Activated CD4-positive, CD25-positive, alpha-beta regulatory T cell treated with anti-CD3 and anti-CD28 coated beads, Interleukin-2, amount 50 U/mL, for 72 hours (primary cell): ENCODE data around the gene DRG1.
"Not testable (repeated sequence)": the region's sequence is repeated elsewhere in the genome, so short reads cannot be mapped to it uniquely, and the experiment has no call there.

Experiments
- DNase-seq: peaks from one replicate; pipeline ENCODE4 v3.0.0; 2021

The DRG1 gene

DNA sequence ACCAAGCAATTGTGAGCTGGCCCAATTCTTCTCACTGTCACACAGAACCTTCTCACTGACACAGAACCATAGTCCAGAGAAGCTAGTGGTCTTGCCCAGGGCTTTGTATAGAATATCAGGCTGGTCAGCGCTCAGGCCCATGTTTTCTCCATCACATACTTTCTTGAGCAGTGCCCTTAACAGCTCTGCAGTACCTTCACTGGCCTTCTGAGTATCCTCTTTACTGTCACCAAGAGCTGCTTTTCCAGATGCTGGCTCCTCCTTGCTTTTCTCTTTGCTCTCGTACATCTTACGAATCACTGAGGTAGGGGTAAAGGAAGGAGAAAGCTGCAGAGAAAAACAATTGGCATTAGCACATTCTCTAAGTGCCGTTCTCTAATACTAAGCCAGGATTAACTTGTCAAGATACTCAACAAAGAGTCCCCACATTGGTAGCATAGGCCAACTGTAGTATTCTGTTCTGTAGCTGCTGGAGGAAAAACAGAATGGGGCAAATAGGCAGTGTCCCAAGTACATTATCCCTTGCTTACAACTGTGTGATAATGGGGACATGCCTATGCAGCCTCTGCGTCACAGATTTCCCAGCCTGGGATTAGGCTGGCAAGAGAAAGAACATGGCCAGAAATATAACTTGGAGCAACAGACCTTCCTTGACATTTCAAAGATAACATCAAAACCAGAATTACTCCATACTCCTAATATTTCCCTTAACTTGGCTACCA lies 43.5 kb downstream of the DRG1 start:
- DNase-seq: no peak

DNA sequence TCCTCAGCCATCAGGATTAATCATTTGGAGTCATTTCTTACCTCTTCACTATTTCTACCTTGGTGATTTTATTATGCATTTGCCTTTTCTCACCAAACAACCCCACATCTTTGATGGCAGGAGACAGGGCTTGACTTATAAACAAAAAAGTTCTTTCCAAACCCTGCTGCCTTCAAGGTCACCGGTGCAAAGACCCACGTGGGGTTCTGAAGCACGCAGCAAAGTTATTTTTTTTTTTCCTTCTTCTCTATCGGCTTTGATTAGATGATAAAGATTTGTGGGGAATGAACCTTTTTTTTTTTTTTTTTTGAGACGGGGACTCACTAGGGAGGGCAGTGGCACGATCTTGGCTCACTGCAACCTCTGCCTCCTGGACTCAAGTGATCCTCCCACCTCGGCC lies 44.1 kb downstream of the DRG1 start:
- DNase-seq: no peak

DNA sequence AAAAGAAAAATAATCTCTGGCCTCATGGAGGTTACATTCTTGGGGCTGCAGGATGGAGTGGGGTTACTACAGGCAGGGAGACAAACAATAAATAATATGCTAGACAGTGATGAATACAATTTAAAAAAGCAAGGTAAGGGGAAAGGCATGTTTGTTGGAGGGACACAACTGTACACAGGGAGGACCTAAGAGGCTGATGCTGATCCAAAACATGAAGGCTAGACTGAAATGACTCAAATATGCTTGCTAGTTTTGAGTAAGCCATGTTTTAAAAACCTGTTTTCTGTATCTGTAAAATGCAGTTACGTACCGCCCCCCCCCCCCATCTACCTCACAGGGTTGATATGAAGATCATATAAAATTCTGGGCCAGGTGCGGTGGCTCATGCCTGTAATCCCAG lies 46.2 kb downstream of the DRG1 start:
- DNase-seq: no peak

DNA sequence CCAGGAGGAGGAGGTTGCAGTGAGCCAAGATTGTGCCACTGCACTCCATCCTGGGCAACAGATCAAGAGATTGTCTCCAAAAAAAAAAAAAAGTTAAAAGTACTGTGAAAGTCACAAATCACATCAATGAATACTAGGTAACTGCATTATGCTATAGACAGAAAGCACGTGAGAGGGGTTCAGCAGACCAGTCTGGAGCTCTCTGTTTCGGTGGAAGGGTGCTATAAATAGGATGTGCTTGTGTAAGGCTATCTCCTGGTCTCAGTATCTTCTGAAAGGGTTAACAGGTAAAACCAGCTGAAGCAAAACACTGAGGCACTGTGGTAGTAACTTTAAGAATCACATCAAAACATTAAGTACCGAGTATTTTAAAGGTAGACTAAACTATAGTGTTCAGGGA lies 46.8 kb downstream of the DRG1 start:
- DNase-seq: no peak

DNA sequence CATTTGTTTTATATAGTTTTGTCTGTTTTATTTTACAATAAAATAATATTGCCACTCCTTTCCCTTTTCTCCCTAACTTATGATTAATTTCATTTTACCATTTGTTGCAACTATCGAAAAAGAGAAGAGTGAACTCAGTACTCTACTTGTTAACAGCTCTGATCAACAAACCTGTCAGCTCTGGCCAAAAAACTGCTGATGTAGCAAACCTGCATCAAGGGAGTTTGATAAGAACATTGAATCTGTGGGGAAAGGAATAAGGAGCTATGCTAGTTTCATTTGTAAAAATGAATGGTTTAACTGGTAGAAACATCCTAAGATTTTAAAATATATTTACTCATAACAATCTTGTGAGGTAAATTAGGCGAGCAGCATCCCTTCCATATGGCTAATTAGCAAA lies 47.4 kb downstream of the DRG1 start:
- no peak for DNase-seq

DNA sequence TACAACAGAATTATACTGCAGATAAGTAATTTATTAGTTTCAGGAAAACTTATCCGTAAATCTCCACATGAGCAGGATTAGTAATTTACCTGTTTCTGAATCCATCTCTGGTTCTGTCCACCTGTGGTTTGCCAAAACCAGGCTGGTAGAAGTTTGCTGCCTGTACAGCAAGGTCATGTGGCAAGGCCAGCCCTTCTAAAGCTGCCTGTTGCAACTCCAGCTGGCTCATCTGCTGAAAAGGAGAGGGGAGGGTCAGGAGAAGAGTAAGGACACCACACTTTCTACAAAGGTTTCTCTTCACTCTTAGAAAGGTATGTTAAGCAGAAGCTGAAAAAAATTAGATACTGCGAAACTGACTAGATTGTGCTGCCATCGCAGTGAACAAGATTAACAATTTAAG lies 47.9 kb downstream of the DRG1 start:
- no peak for DNase-seq

DNA sequence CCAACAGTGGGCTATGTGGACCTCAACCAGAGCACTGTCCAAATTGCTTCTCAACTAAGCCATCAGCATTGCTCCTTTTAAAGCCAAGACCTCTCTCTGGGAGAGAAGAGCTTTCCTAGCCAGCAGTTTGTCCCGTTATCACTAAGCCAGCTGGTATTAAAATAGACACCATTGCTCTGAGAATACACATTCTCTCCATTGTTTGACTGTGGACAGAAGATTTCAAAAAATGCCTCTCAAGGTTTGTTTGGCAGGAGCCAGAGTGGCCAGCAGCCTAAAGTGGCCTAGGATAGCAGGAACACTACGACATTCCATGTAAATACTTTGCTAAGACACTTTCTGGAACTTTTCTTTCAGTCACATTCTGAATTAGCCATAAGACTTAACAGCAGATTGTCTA lies 49.0 kb downstream of the DRG1 start:
- DNase-seq: no peak

DNA sequence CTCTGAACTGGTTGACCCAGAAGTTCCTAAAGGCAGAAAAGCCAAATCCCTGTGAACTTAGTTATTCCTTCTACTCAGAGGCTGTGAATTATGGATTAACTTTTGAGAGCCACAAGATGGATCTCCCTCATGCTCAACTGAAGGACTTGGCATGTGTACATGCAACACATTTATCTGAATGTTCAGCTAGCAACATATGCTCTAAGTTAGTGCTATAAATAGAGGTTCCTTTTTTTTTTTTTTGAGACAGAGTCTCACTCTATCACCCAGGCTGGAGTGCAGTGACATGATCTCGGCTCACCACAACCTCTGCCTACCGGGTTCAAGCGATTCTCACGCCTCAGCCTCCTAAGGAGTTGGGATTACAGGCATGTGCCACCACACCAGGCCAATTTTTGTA lies 50.1 kb downstream of the DRG1 start:
- no peak for DNase-seq

DNA sequence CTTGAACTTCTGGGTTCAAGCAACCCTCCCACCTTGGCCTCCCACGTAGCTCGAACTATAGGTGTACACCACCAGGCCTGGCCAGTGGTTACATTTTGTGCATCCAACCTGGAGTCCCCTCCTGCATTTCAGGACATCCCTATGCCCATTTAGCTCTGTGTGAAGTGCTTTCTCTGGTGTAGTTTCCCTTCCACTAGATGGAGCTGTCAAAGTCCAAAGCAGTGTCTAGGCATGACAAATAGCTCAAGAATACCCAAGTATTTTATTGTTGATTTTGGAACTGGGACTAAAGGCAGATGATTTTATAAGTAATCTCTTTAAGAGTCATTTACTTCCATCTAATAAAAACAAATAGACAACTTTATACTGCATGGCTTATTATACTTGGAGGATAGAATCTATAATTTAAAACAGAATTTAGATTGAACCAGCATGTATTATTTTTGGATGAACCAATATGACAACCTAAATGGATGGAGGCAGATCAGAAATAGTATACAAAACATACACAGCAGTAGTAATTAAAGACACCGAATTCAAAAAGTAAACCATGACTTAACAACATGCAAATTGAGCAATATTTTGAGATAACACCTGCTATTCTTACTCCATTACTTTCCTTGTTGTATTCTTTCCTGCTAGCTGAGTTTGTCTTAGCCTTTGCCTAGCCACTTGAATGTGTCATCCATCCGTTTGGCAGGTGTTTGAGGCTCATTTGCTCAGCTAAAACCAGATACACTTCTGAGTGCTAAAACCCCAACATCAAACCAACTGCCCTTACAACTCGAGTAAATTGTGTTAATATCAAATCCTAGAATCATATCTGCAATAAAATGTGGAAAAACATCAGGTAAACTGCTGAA lies 52.5 kb downstream of the DRG1 start:
- DNase-seq: no peak

DNA sequence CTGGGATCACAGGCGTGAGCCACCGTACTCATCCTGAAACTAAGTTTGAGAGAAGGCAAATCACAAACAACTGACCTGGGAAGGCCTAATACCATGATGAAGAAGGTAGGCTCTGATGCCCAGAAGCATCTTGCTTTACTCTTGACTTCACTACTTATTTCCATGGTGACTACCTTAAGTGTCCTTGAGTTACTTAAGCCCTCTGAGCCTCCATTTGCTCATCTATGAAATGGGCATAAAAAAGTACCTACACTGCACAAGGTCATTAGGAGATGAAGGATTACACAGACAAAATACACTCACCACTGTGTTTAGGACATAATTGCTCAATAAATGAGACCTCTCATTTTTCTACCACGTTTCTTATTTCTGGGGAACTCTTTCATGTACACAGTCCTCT lies 62.3 kb downstream of the DRG1 start:
- no peak for DNase-seq

DNA sequence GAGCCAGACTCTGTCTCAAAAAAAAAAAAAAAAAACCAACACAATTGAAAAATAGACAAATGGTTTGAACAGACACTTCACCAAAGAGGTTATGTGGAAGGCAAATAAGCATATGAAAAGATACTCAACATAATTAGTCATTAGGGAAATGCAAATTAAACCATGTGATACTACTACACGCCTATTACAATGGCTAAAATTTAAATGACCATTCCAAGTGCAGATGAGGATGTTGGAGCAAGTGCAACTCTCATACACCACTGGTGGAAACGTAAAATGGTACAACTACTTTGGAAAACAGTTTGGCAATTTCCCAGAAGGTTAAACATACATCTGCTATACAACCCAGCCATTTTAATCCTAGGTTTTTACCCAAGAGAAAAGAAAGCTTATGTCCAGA lies 65.9 kb downstream of the DRG1 start:
- DNase-seq: no peak

DNA sequence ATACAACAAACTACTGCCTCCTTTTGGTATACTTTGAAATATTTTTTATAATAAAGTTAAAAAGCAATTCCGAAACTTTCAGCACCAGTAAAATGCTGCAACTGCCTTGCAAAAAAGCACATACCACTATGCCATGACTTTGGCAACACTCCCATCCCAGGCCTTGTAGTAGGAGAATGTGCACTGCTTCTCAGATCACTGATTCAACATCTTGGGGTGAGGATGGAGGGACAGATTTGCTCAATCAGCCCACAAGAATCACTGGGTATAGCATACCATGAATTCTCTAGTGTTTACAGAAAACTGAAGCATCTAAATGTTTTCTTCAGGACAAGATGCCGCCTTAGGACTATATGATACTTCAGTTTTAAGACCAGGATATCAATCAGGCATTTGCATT lies 75.3 kb downstream of the DRG1 start:
- DNase-seq: no peak

DNA sequence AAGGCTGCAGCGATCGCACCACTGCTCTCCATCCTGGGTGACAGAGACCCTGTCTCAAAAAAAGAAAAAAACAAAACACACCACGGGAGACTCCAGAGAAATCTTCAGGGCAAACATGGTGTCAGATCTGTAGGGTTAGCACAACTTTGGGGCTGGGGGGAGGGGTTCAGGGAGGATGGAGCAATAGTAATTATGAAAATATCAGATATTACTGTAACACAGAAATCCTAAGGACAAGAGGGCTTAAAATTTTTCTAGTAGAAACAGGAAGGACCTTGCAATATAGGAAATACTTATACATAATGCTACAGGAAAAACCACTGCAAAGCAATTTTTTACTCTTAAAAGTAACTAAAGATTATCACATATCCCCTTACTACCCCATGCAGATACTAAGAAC lies 76.4 kb downstream of the DRG1 start:
- no peak for DNase-seq

DNA sequence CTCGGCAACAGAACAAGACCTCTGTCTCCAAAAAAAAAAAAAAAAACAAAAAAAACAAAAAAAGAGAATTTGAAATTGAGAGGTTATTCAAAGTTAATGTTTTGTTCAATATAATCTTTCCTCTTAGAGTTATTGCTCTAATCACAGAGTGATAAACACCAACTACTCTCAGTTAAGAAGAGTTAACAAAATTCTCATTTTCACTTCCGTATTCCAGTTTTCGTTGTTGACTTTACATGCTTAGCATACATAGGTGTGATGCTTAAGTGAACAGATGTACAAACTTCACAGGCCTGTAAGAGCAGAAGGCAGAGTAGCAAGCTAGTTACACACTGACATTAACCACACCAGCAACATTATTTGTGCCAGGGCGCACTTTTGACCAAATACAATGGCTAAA lies 77.9 kb downstream of the DRG1 start:
- no peak for DNase-seq

DNA sequence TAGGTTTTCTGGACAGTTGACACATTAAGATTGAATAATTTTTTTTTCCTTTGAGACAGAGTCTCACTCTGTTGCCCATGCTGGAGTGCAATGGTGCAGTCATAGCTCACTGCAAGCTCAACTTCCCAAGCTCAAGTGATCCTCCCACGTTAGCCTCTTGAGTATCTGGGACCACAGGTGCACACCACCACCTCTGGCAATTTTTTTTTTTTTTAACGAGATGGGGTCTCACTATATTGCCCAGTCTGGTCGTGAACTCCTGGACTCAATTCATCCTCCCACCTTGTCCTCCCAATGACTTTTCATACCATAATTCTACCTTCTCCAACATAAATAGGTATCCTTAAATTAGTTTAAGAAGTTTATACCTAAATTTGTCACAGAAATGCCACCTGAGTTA lies 81.7 kb downstream of the DRG1 start:
- DNase-seq: no peak

DNA sequence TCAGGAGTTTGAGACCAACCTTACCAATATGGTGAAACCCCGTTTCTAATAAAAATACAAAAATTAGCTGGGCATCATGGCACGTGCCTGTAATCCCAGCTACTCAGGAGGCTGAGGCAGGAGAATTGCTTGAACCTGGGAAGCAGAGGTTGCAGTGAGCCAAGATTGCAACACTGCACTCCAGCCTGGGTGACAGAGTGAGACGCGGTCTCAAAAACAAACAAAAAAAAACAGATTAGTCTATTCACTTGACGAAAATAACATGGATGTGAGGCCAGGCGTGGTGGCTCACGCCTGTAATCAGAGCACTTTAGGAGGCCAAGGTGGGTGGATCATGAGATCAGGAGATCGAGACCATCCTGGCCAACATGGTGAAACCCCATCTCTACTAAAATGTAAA lies 83.1 kb downstream of the DRG1 start:
- not testable (repeated sequence) for DNase-seq
